Activated CD8-positive, alpha-beta memory T cell treated with anti-CD3 and anti-CD28 coated beads for 48 hours (primary cell): ENCODE data around the gene MLLT3.

ENCODE experiments used
- DNase-seq, 3 experiments: peaks; one replicate each; pipeline ENCODE4 v3.0.0-alpha.2; 2020; ENCODE audit warnings: low read depth in 2 of 3, low spot score in 2 of 3

MLLT3 gene

DNA sequence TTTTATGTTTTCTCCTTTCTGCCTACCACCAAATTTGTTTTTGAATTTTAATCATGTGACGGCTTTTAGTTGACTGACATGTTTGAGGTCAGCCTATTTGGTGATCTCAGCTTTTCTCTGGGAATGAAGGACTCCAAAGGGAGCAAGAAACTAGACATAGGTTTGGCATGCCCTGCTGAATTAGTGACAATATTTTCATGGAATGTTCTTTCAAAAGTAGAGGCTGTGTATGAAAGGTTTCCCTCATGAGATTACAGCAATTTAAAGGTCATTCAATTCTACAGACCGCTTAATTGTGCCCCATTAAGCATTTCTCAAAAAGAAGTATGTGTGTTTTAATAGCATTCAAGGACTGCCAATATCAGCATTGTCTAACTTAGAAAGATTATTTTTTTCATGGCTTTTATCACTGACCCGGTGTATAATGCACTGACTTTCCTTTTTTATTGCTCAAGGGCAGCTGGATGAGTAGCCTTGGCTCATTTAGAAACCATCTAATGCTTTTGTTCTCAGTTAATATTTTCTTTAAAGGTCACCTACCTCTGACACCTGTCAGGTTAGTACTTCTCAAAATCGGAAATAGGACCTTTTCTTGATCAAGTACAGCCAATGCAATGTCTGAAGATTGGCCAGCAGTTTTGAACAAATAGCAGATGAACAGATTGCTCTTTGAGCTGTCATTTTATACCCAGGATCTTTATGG lies 8.1 kb upstream of the MLLT3 start:
- DNase-seq = no peak

DNA sequence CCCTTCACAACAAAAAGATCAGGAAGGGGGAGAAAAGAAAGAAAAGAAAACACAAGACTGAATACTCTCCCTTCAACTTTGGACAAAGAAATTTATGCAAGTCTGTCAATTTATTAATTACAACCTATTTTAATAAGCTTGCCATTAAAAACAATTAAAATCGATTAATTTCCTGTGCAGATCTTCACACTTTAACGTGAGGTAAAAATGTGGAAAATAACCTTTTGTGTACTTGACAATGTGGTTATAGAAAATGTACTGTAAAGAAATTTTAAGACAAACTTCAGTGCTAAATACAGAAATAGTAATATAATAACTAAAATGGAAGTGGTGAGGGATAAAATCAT lies 2.7 kb upstream of the MLLT3 start:
- DNase-seq = no peak

DNA sequence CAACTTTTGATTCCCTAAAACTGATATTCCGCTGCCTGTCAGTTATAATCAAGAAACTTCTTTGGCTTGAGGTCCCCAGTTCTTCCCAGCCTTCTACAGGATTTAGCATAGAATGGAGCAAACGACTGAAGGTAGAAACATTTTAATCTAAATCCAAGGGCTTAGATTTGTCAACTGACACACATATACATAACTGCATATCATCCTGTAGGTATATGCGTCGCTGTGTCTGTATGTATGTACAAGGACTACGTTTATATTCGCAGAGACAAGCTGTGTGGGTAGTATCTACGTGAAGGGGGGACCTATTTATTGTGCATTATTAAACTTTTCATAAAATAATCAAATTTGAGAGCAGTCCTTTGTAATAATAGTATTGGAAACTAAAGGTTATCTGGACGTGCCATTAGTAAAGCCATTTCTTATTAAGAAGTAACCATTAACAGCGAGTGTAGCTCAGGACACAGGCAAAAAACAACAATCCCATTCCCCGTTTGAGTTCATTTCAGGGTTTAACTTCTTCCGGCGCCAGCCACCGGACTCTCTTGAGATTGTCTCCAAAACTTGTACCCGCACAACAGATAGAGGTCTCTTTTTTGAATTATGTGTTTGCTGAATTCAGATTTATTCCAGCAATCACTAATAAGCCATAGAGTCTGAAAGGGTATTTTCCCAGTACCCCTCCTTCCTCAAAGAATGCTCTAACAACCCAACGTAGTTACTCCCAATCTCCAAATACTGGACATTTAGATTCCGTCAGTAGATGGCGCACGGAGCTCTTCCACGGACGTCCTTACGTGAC lies 2.1 kb upstream of the MLLT3 start:
- no peak for DNase-seq

DNA sequence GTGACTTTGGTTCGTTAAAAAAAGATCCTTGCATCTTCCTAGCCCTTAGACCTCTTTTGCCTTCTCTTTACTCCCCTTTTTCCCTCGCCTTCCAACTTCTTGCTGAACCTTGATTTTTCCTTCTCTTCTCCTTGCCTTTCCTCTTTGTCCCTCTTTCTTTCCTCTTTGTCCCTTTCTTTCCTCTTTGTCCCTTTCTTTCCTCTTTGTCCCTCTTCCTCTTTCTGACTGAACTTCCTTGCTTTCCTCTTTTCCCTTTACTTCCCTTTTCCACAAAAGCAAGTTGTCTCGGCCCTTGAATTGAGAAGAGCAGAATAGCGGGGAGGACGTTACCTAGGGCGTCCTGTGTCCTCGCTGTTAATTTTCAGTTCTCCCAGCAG lies 1.4 kb upstream of the MLLT3 start:
- DNase-seq = no peak

DNA sequence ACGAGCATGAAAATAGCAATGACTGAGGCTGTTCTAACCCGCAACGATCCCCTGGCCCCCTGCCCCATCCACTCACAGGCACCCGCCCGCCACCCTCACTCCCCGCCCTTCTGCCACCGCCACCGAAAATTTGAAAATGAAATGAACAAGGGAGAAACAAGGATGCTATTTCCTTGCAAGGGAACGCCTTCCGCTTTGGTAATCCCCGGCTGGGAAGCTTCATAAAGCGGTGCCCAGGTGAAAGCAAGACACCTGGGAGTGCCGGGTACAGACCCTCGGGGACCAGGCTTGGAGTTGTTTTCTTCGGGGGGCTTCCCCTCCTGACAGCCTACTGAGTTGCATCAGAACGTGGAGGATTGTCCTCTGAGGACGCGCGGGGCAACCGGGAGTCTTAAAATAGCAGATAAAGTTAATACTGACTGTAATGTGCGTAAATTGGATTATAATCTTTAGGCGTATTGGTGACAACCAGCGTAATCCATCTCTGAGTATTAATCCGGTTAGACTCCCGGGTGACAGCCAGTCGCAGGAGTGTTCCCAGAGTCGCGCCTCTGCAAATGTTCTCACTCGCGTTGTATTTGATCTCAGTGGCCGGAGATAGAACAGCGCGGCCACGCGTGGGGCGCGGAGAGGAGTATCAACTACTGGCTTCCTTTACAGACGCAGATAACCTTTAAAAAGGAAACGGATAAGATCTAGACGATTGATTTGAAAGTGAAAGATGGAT lies 885 bp upstream of the MLLT3 start:
- DNase-seq = peak in 2 of 3 experiments; percentile 34 to 42

DNA sequence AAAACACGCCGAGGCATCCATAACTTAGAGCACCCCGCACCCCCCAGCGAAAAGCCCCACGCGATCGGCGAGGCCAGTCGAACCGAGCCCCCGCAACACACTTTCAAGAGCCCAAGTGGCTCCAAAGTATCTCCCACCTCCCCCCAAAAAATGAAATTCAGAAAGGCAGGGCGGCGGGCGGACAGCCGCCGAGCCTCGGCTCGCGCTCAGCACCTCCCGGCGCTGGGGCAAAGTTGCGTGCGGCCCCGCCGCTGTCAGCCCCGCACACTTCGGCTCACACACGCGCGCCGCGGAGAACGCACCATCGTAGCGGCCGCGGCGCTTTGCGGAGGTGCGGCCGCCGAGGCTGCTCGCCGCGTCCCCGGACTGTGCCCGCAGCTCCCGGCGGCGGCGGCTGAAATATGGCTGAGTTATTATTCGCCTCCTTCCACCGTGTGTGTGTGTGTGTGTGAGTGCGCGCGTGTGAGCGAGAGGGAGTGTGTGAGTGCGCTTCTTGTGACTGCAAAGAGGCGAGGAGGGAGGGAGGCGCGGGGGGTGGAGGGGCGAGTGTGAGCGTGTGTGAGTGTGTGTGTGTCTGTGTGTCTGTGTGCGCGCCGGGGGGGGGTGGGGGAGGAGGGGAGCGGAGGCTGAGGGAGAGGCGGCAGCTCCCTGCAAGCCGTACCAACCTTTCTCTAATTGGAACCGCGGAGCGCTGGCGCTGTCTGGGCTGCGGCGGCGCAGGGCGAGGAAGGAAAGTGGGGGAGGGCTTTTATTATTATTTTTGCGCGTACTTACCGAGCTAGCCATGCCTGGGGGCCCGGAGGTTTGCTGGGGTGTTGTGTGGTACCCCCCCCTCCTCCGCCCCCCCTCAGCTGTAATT lies 599 bp downstream of the MLLT3 start:
- DNase-seq = peak; percentile 29 to 45 (median 42)

DNA sequence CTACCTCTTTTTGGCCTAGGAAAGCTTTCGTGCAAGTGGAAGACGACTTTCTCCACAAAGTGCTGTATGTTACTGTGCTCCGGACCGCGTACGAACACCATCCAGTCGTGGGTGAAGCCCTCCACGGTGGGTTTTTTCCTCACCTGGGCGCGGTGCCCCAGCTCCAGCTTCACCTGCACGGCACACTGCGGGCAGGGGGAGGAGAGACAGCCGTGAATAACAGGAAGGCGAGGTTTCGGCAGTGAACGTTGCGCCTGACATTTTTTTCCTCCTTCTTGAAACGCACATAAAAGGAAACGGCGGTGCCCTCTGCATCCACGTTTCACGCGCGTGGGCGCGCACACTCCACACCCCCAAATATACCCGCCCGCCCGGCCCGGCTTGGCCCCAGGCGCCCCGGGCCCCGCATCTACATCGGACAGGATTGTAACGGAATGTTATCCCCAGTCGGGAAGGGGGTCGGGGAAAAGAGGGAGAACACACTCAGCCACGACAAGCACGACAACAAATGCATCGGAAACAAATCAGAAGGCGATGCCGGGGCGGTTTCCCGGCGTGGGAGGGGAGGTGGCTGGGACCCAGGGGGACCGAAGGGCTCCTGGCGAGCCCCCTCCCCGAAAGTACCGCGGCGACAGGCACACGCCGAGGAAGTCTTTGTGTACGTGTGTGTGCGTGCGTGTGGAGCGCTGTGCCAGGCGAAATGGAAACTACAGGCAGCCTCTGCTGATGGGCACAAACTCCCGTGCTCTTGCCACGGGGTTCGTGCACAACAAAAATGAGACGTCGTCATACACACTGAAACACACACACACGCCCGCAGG lies 1.4 kb downstream of the MLLT3 start:
- peak in 2 of 3 experiments; percentile 15 to 33 for DNase-seq

DNA sequence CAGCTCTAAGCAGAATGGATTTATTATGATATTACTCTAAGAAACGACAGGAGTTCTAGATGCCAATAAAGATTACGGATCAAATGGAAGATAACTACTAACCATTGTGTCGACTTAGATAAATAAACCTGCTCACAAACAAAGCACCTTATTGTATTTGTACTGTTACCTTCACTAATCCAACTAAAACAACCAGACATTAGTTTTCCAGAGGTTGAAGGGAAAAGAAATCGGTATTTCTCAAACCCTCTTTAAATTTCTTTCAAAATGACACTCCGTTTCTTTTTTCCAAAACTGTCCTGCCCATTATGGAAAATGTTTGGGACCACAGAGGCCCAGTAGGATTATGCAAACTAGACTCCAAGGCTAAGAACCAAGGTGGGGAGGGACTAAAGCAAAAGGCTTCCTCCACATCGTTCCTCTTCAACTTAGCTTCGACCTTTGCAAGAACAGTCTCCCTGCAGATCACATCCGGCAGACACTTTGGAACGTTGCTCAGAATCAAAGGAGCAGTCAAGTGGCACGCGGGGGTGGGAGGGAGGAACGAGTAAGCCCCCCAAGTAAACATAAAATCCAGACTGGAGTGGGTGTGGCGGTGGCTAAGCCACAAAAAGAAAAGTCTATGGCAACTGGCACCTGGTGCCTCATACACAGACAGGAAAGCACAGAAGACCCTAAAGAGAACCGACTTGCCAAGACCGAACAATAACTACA lies 2.7 kb downstream of the MLLT3 start:
- no peak for DNase-seq

DNA sequence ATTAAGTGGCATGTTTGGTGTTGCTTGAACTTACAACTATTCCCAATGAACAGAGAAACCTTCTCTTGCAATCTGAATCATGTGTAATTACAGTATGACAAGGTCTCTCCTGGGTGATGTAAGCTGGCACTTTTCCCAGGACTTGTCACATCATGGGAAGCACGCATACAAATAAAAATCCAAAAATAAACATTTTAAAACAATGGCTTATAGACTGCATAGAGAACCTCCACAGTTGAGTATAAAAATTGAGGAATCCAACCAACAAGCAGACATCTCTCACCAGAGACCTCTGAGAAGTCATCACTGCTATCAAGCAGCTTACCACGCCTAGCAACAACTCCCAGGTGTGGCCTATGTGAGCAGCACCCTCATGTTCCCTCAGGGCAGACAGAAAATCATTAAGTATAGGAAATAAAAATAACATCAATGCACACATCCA lies 3.9 kb downstream of the MLLT3 start:
- DNase-seq = no peak

DNA sequence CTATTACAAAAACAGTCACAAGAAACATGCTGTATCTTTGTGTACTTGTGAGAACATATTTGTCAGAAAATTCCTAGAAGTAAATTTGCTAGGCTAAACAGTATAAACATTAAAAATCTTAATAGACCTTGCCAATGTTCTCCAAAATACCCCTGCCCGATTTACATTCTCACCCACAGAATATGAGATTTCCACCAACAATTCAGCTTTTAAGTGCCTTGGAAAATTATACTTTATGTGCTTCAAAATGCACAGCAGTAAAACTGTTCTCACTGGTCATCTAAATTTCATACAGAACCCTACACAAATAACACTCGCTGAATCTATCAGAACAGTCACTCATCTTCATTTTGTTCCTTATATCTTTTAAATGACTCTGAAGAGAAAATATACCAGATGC lies 5.5 kb downstream of the MLLT3 start:
- no peak for DNase-seq

DNA sequence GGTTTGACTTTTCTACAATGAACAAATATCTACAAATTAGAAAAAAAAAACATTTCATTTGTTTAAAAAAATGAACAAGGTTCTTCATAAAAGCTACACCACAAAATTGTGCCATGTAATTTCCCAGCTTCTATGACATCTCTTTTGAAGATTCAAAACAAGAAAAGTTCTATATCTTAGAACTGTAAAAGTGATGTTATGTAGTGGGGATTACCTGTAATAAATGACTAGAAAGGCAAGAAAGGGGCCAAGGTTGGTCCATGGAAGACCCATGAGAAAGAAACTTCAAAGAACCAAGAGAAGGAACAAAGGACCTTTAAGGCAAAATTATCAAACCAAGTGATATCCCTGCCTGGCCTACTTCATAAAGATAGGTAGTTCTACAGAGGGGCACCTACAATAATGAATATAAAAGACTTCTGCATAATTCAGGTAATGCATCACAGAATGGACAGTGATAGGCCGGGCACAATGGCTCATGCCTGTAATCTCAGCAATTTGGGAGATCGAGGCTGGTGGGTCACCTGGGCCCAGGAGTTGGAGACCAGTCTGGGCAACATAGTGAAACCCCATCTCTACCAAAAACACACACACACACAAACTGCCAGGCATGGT lies 7.6 kb downstream of the MLLT3 start:
- no peak for DNase-seq

DNA sequence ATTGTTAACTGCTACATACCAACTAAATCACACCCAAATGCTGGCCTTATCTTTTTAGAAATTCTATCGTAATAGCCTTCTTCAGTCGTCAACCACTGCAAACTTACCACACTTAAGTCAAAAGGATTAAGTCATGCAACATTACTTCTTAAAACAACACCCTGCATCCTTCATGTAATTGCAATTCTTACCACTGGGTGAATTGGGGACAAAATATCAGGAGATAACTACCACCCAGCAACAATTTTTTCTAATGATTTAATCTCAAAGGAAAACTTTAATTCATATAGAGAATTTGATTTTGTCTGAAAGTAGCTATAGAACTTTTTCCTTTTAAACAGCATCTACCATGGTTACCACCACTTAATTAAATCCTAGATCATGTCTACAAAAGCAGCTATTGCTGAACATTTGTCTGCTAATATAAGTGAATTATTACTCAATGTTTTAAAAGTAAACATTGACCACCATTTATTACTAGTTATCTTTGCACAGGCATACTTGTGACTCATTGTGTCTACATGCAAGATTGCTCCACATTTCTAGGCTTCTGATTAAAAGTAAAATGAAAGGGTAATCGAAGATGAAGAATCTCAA lies 10.5 kb downstream of the MLLT3 start:
- no peak for DNase-seq

DNA sequence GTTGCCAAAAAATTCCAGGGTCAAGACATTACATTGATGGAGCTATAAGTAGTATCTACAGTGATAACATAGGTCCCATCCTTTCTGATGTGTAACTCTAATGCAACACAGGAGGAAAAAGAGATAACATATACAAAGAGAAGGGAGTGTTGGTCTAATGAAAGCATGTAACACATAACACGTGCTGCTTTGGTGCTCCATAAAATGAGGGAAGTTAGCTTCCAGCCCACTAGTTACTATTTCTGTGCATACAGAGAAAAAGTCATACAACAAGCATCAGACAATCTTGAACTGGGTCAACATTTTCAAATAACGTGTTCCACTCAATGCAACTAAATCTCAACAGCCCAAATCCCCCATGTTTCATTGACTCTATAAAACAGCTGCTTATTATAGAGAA lies 11.7 kb downstream of the MLLT3 start:
- no peak for DNase-seq

DNA sequence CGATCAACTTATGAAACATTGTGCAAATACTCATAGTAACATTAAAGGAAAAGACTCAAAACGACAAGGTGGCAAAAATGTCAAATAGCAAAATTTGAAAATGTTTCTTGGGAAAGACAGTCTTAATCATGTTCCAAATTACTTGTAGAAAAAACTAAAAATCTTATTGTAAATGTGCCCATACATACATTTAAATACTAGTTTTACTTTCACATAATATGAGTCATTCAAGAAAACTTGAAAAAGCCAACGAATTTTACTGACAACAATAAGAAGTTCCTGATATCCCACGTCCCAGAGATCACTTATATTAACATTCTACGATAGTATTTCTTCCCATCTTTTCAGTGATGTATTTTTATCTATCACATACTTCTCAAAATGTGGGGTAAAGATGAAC lies 13.7 kb downstream of the MLLT3 start:
- no peak for DNase-seq

DNA sequence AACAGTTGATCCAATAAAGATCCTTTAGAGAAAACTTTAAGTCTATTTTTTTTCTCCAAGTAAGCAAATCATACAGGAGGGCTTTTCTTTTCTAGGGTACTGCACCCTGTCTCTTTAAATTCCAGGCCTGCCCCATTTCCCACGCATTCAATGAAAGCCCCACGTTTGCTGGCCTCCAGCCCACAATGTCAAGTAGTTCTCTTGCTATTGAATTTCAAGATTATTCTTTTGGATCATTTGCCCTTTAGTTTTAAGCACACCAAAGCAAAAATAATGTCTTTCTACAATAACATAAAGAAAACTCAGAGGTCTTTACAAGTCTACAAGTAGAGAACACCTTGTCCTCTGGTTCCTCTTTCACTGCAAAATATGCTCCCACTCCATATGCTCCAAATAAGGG lies 15.6 kb downstream of the MLLT3 start:
- DNase-seq = no peak

DNA sequence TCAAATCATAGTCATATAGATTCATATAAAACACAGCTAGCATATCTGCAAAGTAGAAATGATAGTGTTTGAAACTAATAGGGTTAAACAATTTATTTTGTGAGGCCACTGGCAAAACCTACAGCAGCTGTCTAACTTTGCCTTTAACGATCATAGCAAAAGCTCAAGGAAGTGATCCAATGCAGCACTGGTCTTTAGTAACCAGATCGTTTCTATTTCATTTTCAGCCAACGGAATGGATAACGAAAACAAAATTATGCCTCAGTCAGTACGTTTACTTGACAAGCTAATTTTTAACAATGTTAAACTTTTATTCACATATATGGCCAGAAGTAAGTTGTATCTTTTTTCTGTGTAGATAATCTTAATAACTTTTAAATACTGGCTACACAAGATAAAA lies 17.7 kb downstream of the MLLT3 start:
- DNase-seq = no peak

DNA sequence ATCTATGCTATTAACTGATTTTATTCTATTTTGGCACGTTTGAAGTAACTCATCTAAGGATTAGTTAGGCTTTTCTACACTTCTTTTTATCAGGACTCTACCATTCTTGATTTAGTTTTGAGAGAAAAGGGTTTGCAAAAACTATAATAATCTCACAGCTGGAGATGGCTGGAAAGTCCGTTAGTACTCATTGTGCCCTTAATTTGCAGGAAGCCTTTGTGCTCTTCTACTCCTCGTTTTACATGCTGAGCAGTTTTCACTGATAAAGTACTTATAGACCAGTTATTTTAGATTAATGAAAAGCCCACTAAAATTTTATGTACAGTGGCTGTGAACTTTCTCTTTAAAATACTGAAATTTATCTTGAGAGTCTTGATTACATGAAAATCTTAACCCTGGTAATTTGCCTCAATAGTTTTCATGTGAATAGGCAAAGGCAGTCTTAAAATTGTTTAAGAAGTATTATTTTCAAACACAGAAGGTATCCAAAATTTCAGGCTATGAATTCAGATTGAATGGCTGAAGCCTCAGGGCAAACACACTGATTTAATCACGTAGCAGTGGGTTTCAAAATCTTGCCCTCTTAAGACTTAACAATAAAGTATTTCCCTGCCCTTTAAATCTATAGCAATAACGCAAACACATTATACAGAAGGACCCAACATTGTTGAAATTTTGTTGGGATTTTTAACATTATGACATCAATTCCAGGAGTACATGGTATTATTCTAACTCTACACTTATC lies 18.6 kb downstream of the MLLT3 start:
- no peak for DNase-seq

DNA sequence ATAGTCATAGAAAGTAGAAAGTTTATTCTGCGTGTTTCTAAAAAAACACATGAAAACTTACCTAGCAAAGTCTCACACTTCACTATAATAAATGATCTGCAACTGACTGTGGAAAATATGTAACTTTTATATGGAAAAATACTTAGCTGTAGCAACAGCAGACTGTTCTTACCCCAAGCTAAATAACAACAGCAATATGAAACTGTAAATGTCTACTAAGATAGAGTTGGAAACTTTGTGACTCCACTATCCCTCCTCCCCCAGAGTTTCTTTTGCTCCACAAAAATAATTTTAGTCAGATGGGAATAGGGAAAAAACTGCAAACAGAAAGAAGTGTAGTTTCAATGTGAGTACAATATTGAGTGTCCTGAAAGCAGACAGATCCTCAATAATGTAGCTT lies 21.0 kb downstream of the MLLT3 start:
- DNase-seq = no peak
